ELF-1 (cell line): ENCODE measurements around the gene PTPN18.
A peak's percentile ranks its signal among the peaks of the same experiment; 100 is the strongest.
"Not testable (repeated sequence)": the region's sequence is repeated elsewhere in the genome, so short reads cannot be mapped to it uniquely, and the experiment has no call there.

Experiments used
- DNase-seq: peaks from one replicate; pipeline ENCODE4 v3.0.0-alpha.2; 2016; ENCODE audit warnings: low read depth, low spot score

PTPN18 gene

GRCh38 chr2:130355578-130356431, at the start of gene PTPN18:
Gene PTPN18, plus strand, starts transcription at chr2:130356056. Its CDS starts 52 bp downstream, at chr2:130356108.
- peak; percentile 79 for DNase-seq

GRCh38 chr2:130307850-130308249, 48.0 kb upstream of the PTPN18 start:
- DNase-seq = no peak

- DNase-seq = no peak
Measured at GRCh38 chr2:130310881-130311280, 45.0 kb upstream of the PTPN18 start.

GRCh38 chr2:130313812-130314334, 42.0 kb upstream of the PTPN18 start:
- no peak for DNase-seq

- no peak for DNase-seq
Measured at GRCh38 chr2:130314377-130314776, 41.5 kb upstream of the PTPN18 start.

- DNase-seq = no peak
Measured at GRCh38 chr2:130316596-130316995, 39.3 kb upstream of the PTPN18 start.

GRCh38 chr2:130318906-130319305, 37.0 kb upstream of the PTPN18 start:
- DNase-seq = no peak

- no peak for DNase-seq
Measured at GRCh38 chr2:130319536-130319935, 36.3 kb upstream of the PTPN18 start.

- peak; percentile 91 for DNase-seq
Measured at GRCh38 chr2:130327703-130328527, 27.9 kb upstream of the PTPN18 start.

GRCh38 chr2:130328710-130329109, 27.1 kb upstream of the PTPN18 start:
- DNase-seq = peak; percentile 21

- peak; percentile 85 for DNase-seq
Measured at GRCh38 chr2:130332271-130333073, 23.4 kb upstream of the PTPN18 start.

- DNase-seq = not testable (repeated sequence)
Measured at GRCh38 chr2:130333253-130333652, 22.6 kb upstream of the PTPN18 start.

- DNase-seq = no peak
Measured at GRCh38 chr2:130334026-130334425, 21.8 kb upstream of the PTPN18 start.

- DNase-seq = no peak
Measured at GRCh38 chr2:130335226-130335625, 20.6 kb upstream of the PTPN18 start.

- DNase-seq = no peak
Measured at GRCh38 chr2:130336150-130336876, 19.5 kb upstream of the PTPN18 start.

- DNase-seq = peak; percentile 96
Measured at GRCh38 chr2:130336877-130337734, 18.8 kb upstream of the PTPN18 start.

GRCh38 chr2:130337735-130338325, 18.0 kb upstream of the PTPN18 start:
- no peak for DNase-seq

GRCh38 chr2:130338793-130339345, 17.0 kb upstream of the PTPN18 start:
- no peak for DNase-seq
